ENCODE data around the gene EEPD1. TPM values are rescaled to one million over a fixed set of nuclear protein-coding genes. Genes with fewer than 3 reads are reported as not detected.

The EEPD1 gene
- total RNA-seq, 1 donor: 5.2 TPM

DNA sequence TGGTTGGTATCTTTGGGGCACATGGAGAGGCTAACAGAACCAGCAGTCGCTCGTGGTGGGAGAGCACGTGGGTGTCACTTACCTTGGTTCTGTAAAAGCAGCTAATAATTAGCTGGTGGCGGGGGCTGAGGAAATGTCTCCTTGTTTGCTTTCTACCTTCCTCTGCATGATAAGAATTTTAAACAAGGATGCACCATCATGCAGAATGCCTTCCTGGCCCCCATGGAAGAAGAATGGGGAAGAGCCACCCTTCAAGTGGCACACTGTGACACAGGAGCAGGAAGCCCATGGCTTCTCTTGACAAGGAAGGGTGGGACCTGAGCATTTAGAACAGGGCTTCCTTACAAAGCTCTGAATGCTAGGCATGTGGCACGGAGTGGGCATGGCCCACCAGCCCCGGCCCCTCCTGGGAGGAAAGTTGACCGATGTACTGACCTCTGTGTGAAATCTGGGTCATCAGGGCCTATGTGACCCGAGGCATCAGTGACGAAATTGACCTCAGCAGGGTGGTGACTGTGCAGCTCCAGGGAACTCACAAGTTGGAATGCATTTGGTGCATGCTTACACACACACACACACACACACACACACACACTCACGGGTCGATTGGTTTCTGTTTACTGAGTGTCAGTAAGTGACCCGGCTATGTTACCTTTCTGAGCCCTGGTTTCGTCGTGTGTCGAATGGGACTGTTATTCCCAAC, 119.7 kb downstream of the EEPD1 start:
- no peak for TF ChIP-seq CTCF (IDR thresholded peaks at IDR 0.05; ENCODE audit: insufficient read depth, low read depth, low read length)
- no peak overlapping the region for H3K4me3 ChIP-seq (ENCODE audit: low read depth, low read length)
- peak; percentile 39 for DNase-seq (ENCODE audit: low read depth)

- no peak for TF ChIP-seq CTCF (IDR thresholded peaks at IDR 0.05; ENCODE audit: insufficient read depth, low read depth, low read length)
- H3K4me3 ChIP-seq (ENCODE audit: low read depth, low read length): no peak overlapping the region
- DNase-seq (ENCODE audit: low read depth): no peak
Measured at GRCh38 chr7:36273836-36274235, 120.8 kb downstream of the EEPD1 start.

GRCh38 chr7:36275735-36276284, 122.8 kb downstream of the EEPD1 start:
- TF ChIP-seq CTCF (IDR thresholded peaks at IDR 0.05; ENCODE audit: insufficient read depth, low read depth, low read length): no peak
- no peak for DNase-seq (ENCODE audit: low read depth)
- no peak overlapping the region for H3K4me3 ChIP-seq (ENCODE audit: low read depth, low read length)

DNA sequence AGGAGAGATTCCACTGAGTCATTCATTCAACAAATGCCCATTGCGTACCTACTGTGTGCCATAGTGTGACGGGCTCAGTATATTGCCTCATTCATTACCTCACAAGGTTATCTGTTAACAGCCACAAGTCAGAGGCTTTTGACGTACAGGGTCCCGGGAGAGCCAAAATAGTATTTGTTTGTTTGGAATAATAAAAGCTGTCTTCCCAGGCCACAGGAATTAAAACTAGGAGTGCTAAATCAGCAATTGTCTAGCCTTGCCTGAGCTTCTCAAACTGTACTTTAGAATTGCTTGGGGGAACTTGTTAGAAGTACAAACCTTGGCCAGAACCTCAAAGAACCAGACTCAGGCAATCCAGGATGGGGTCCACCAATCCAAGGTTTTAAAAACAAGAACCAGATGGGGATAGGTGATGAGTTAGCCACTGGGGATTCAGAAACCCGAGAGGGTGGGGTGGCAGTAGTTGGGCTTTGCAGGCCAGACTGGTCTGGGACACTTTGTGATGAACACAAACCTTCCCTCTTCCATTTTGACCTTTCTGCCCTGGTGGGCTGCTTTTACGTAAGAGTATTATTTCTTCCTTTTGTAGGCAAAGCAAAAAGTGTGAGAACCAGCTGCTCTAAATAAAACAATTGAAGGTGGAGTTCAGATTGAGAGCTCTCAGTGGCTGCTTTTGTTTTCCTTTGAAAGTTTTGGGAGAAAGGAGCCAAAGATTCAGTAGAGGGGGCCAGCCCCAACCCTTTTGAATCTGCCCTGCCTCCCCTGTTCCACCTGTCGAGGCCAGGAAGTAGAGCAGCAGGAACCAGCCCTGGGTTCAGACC, 123.6 kb downstream of the EEPD1 start:
- peak; percentile 79 for DNase-seq (ENCODE audit: low read depth)
- no peak for TF ChIP-seq CTCF (IDR thresholded peaks at IDR 0.05; ENCODE audit: insufficient read depth, low read depth, low read length)
- no peak overlapping the region for H3K4me3 ChIP-seq (ENCODE audit: low read depth, low read length)

- H3K4me3 ChIP-seq (ENCODE audit: low read depth, low read length): no peak overlapping the region
- no peak for DNase-seq (ENCODE audit: low read depth)
- TF ChIP-seq CTCF (IDR thresholded peaks at IDR 0.05; ENCODE audit: insufficient read depth, low read depth, low read length): no peak
Measured at GRCh38 chr7:36277249-36277542, 124.1 kb downstream of the EEPD1 start.

- H3K4me3 ChIP-seq (ENCODE audit: low read depth, low read length): no peak overlapping the region
- TF ChIP-seq CTCF (IDR thresholded peaks at IDR 0.05; ENCODE audit: insufficient read depth, low read depth, low read length): no peak
- DNase-seq (ENCODE audit: low read depth): no peak
Measured at GRCh38 chr7:36278069-36278619, 125.1 kb downstream of the EEPD1 start.

All from fibroblast of villous mesenchyme (primary cell).